Aorta (tissue), 5 donors: ENCODE data around the gene KAT7. TPM values are rescaled to one million over a fixed set of nuclear protein-coding genes. Genes with fewer than 3 reads are reported as not detected.

Experiments
- ATAC-seq: fragments of 200-7000 bp; cut with Tn5 transposase; one replicate; pipeline ENCODE4 v1.9.1; 2022; ENCODE audit warnings: moderate library complexity; ENCODE audit not compliant: low FRiP score
- DNase-seq, 2 donors: peaks; one replicate each; pipeline ENCODE4 v3.0.0-alpha.2; 2020
- H3K27ac ChIP-seq, 2 donors: one replicate each; pipeline ENCODE4 v1.5.1; 2013; ENCODE audit warnings: low read length in 2 of 2, mild to moderate bottlenecking in 2 of 2, moderate library complexity in 2 of 2, control low read depth in 1 of 2, inconsistent platforms in 1 of 2, low read depth in 1 of 2
- H3K27me3 ChIP-seq, 2 donors: one replicate each; pipeline ENCODE4 v1.6.1; 2013; ENCODE audit warnings: control low read depth in 1 of 2, low read length in 1 of 2, mild to moderate bottlenecking in 1 of 2, moderate library complexity in 1 of 2; ENCODE audit not compliant: insufficient read depth in 2 of 2, control insufficient read depth in 1 of 2
- H3K36me3 ChIP-seq, 2 donors: one replicate each; pipeline ENCODE4 v1.6.1; 2013; ENCODE audit warnings: control low read depth in 1 of 2, low read length in 1 of 2, mild to moderate bottlenecking in 1 of 2; ENCODE audit not compliant: insufficient read depth in 2 of 2, control insufficient read depth in 1 of 2
- H3K4me1 ChIP-seq, 2 donors: one replicate each; pipeline ENCODE4 v1.6.1; 2013; ENCODE audit warnings: low read length in 2 of 2, control low read depth in 1 of 2, mild to moderate bottlenecking in 1 of 2, moderate library complexity in 1 of 2; ENCODE audit not compliant: insufficient read depth in 2 of 2, control insufficient read depth in 1 of 2
- H3K4me3 ChIP-seq, 2 donors: one replicate each; pipeline ENCODE4 v1.5.1; 2013; ENCODE audit warnings: low read length in 2 of 2, control low read depth in 1 of 2, mild to moderate bottlenecking in 1 of 2
- H3K9me3 ChIP-seq: one replicate; pipeline ENCODE4 v1.6.1; 2013; ENCODE audit warnings: mild to moderate bottlenecking, low read length; ENCODE audit not compliant: control insufficient read depth
- WGBS, 2 donors: extraction: QIAGEN DNeasy Blood & Tissue Kit; methylation state at CpG; one replicate each; pipeline ENCODE4 v1.1.7; 2013; 5-methylcytosine and 5-hydroxymethylcytosine counted together
- intact Hi-C, 2 donors: fragments of 100-400 bp; cut with DNase I; formaldehyde crosslinking; loops; one replicate each; pipeline versions ENCODE4 v1.14.2 to v1.15.0; 2022
- polyA plus RNA-seq, 2 donors: library from polyadenylated mRNA; stranded (reverse); fragments of 200-250 nt; gene quantifications; one replicate each; pipeline ENCODE4 v1.2.3, GENCODE V29; 2013
- total RNA-seq, 2 donors: library from RNA; stranded (reverse); fragmentation: NEBNext Ultra II Directional; extraction: Animal tissue kit (Norgen Biotek cat#: 25700); gene quantifications; one replicate each; pipeline ENCODE4 v1.2.1, GENCODE V29; 2021
- donor health status: healthy with polysubstance abuse.
- donor health status: Bipolar disorder and iron deficiency.
- donor health status: DM: no; HTN: no; CAD: no.
- donor health status: DM: no; HTN: no; CAD: no.
- donor health status: DM: yes; HTN: yes; CAD: no.

The KAT7 gene
- total and polyA plus RNA-seq, 4 donors: 6.1 to 63.9 (median 39.1) TPM

DNA sequence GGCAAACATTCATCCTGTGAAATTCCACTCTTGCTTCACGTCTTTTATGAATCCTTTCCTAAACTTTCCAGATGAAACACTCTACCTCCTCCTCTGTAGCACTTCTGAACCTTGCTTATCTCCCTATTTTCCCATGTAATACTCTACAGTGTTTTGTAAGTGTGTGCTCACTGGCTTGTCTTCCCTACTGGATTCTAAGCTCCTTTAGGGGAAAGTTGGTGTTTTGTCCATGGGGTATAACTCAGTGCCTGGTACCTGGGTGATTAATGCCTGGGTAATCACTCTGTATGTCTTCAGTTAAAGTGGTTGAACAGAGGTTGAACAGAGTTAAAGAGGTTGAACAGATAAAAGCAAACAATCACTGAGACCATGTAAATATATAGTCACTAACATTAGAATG is 3.8 kb upstream of the KAT7 start:
- intact Hi-C loops: loop anchor here (5.0 kb wide), 3 partner anchors 53 to 217 kb away; partner anchors contain the start of gene TAC4 (in 1 of the 2)
- no peaks in the 10 kb centered on the region for H3K9me3 ChIP-seq
- no peak overlapping the region for H3K27ac ChIP-seq
- H3K4me1 ChIP-seq: peaks cover 0 to 8% of the 10 kb centered on the region in 2 donors
- ATAC-seq: no peak
- 61 to 75% methylated on average over 1 of the region's 1 CpG for WGBS, 2 donors
- H3K4me3 ChIP-seq: no peak overlapping the region
- no peaks in the 10 kb centered on the region for H3K27me3 ChIP-seq
- no peak for DNase-seq
- no peaks in the 10 kb centered on the region for H3K36me3 ChIP-seq

DNA sequence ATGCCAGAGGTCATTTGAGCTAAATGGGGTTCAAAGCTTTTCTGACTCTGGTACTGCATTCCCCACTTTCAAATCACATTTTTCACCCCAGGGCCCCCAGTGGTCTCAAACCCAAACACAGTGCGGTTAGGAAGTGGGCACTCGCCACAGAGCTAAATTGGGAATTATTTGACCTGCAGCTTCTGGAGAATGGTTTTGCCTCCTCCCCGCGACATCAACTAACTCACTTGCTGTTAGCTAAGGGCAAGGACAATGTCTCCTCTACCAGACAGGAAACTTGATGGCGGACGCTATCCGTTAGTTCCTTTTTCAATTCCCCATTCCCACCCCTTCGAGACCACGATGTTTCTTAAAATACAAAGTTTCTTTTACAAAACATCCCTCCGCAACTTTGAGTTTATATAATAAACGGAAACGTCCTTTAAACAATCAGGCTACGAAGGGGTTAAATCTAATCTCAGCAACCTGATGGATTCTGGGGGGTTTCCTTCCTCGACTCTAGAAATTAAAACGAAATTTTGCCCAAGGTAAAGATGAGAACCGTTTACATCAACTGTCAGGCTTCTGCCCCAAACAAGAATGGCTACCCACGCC is 500 bp upstream of the KAT7 start:
- Histone ChIP-seq H3K27ac (peak overlapping the region in 1 of 2 donors; percentile 83), H3K4me1 (peaks cover 0 to 4% of the 10 kb centered on the region in 2 donors), H3K4me3 (peak overlapping the region; percentile 62 to 86), H3K27me3 (no peaks in the 10 kb centered on the region), H3K36me3 (no peaks in the 10 kb centered on the region), H3K9me3 (no peaks in the 10 kb centered on the region)
- DNase-seq: no peak
- WGBS, 2 donors: 1 to 3% methylated on average over 17 of the region's 17 CpGs
- intact Hi-C loops: loop anchor here (1.0 to 5.0 kb wide), 4 partner anchors 24 to 221 kb away; partner anchors contain the start of genes FAM117A (in 1 of the 2) and TAC4 (in 1 of the 2)
- ATAC-seq: no peak

DNA sequence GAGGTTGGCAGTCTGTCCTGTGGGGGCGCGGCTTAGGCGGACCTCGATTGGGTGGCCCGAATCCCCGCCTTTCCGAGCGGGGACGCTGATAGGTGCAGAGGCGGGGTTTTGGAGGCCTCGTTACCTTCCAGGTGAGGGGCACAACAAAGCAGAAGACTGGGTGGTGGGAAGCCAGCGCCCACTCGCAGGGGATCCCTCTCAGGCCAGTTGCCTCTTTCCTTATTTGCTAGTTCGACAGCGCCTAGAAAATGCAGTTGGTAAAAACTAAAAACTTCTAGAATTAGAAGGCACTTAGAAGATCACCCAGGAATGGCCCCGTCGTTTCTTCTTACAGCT is 730 bp downstream of the KAT7 start:
- H3K4me1 ChIP-seq: no peaks in the 10 kb centered on the region
- ATAC-seq (no peak), DNase-seq (no peak)
- no peaks in the 10 kb centered on the region for H3K9me3 ChIP-seq
- H3K27ac ChIP-seq: no peak overlapping the region
- no peaks in the 10 kb centered on the region for H3K36me3 ChIP-seq
- H3K4me3 ChIP-seq: peak overlapping the region; percentile 8 to 38
- H3K27me3 ChIP-seq: no peaks in the 10 kb centered on the region
- intact Hi-C loops: loop anchor here (5.0 kb wide), 3 partner anchors 48 to 222 kb away; partner anchors contain the start of gene TAC4 (in 1 of the 2)
- 2 to 4% methylated on average over 17 of the region's 17 CpGs for WGBS, 2 donors

DNA sequence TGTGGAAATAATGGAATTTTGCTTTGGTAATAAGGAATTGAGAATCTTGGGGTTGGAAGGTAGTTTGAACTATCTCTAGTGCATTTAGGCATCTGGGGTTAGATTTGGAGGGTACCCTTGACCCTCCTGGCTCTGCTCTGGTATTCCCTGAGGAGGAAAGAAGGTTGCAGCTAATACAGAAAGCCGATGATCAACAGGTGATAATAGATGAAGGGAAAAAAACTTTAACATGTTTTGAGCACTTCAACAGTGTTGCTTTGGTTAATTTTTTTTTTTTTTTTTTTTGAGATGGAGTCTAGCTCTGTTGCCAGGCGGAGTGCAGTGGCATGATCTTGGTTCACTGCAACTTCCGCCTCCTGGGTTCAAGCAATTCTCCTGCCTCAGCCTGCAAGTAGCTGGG is 4.8 kb downstream of the KAT7 start:
- intact Hi-C loops: loop anchor here in 1 of 2 donors (5.0 kb wide), 1 partner anchor 34 kb away; no protein-coding TSS in a partner anchor
- DNase-seq: no peak
- no peaks in the 10 kb centered on the region for H3K9me3 ChIP-seq
- peaks cover under 1 to 6% of the 10 kb centered on the region in 2 donors for H3K36me3 ChIP-seq
- 88 to 93% methylated on average over 3 of the region's 3 CpGs for WGBS, 2 donors
- H3K27ac ChIP-seq: no peak overlapping the region
- H3K27me3 ChIP-seq: no peaks in the 10 kb centered on the region
- ATAC-seq: no peak
- H3K4me1 ChIP-seq: peaks cover 0 to 2% of the 10 kb centered on the region in 2 donors
- no peak overlapping the region for H3K4me3 ChIP-seq

DNA sequence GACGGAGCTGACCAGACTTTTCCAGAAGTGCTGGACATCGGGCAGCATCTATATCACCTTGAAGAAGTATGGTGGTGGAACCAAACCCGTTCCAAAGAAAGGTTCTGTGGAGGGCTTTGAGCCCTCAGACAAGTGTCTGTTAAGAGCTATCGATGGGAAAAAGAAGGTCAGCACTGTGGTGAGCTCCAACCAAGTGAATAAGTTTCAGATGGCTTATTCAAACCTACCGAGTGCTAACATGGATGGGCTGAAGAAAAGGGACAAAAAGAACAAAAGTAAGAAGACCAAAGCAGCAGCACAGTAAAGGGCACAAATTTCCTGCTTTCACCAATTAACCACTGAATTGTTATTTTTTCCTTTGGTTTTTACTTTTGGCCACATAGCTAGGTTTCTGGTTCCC is 6.9 kb downstream of the KAT7 start:
- Histone ChIP-seq H3K27me3 (no peaks in the 10 kb centered on the region), H3K27ac (no peak overlapping the region), H3K4me3 (no peak overlapping the region), H3K9me3 (no peaks in the 10 kb centered on the region), H3K36me3 (peaks cover 6 to 11% of the 10 kb centered on the region in 2 donors), H3K4me1 (peaks cover 0 to 2% of the 10 kb centered on the region in 2 donors)
- DNase-seq (no peak), ATAC-seq (no peak)
- intact Hi-C loops: no loop called here
- 80 to 84% methylated on average over 5 of the region's 5 CpGs for WGBS, 2 donors

DNA sequence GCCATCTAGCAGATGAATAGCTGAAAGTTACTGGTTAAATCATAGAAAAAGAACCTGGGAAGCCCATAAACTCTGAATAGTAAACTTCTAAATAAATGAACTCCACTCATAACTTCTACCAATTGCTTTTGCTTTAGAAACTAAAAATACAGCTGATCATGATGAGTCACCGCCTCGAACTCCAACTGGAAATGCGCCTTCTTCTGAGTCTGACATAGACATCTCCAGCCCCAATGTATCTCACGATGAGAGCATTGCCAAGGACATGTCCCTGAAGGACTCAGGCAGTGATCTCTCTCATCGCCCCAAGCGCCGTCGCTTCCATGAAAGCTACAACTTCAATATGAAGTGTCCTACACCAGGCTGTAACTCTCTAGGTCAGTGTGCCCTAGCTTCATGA is 9.7 kb downstream of the KAT7 start:
- ATAC-seq: no peak
- H3K36me3 ChIP-seq: peaks cover 6 to 11% of the 10 kb centered on the region in 2 donors
- H3K4me1 ChIP-seq: peaks cover 0 to 2% of the 10 kb centered on the region in 2 donors

DNA sequence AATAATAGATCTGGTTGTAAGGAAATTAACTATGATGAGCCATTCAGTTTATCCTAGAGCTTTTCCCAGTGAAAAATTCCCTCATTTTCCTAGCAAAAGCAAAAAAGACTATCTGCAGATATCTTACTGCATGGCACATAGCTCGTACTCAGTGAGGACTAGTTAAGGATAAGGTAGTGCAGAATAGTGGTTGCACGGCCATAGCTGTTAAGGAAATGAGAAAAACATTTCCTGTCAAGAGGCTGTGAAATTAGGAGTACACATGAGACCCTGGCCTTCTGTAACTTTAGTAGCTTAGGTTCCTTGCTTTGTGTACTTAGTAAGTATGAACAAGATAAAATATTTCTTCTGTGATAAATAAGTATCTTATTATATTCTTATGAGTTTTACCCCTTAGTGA is 10.3 kb downstream of the KAT7 start:
- H3K4me3 ChIP-seq: no peak overlapping the region
- 71 to 83% methylated on average over 2 of the region's 2 CpGs for WGBS, 2 donors
- intact Hi-C loops: no loop called here
- DNase-seq: no peak
- no peaks in the 10 kb centered on the region for H3K9me3 ChIP-seq
- H3K27me3 ChIP-seq: no peaks in the 10 kb centered on the region
- peaks cover 6 to 11% of the 10 kb centered on the region in 2 donors for H3K36me3 ChIP-seq
- peaks cover 0 to 2% of the 10 kb centered on the region in 2 donors for H3K4me1 ChIP-seq
- H3K27ac ChIP-seq: no peak overlapping the region
- ATAC-seq: no peak

More for the DNA sequence above, 9.7 kb downstream of the KAT7 start:
- intact Hi-C loops: no loop called here
- DNase-seq: no peak
- Histone ChIP-seq H3K9me3 (no peaks in the 10 kb centered on the region), H3K27me3 (no peaks in the 10 kb centered on the region), H3K4me3 (no peak overlapping the region), H3K27ac (no peak overlapping the region)
- WGBS, 2 donors: 79 to 85% methylated on average over 8 of the region's 8 CpGs

DNA sequence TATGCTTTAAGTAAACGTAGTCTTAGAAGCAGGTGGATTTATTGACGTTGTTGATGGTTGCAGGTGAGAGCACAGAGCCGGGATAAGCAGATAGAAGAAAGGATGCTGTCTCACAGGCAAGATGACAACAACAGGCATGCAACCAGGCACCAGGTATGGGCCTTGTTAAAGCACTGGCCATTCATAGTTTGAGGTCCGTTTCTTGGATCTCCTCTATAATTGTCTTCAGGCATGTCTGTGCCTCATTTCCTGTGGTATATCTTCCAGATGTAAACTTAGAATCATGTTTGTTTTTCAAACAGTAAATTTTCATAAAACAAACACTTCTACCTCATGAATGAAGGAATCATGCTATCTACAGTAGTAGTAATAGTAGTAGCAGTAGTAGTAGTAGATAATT is 20.6 kb downstream of the KAT7 start:
- Histone ChIP-seq H3K27ac (no peak overlapping the region), H3K4me1 (peaks cover 0 to 2% of the 10 kb centered on the region in 2 donors), H3K27me3 (no peaks in the 10 kb centered on the region), H3K36me3 (peaks cover 0 to 8% of the 10 kb centered on the region in 2 donors), H3K4me3 (no peak overlapping the region), H3K9me3 (no peaks in the 10 kb centered on the region)
- DNase-seq (no peak), ATAC-seq (no peak)
- intact Hi-C loops: no loop called here
- 62 to 70% methylated on average over 4 of the region's 4 CpGs for WGBS, 2 donors
